ENCODE data around the gene TECPR2. TPM values are rescaled to one million over a fixed set of nuclear protein-coding genes. Genes with fewer than 3 reads are reported as not detected.

TECPR2 gene
- total RNA-seq, 1 experiment from 2014 or later: 11.2 TPM

GRCh38 chr14:102417646-102418045 lies 54.9 kb downstream of the TECPR2 start:
- Histone ChIP-seq H3K36me3 (replicated peaks; ENCODE audit: control insufficient read depth, insufficient read depth, low read length) (no peaks in the 10 kb centered on the region), H3K4me3 (ENCODE audit: insufficient read depth, low read depth, low read length) (no peak overlapping the region), H3K27me3 (ENCODE audit: control insufficient read depth, insufficient read depth, low read length) (no peaks in the 10 kb centered on the region)
- DNase-seq: no peak

- Histone ChIP-seq H3K27me3 (ENCODE audit: control insufficient read depth, insufficient read depth, low read length) (no peaks in the 10 kb centered on the region), H3K4me3 (ENCODE audit: insufficient read depth, low read depth, low read length) (no peak overlapping the region), H3K36me3 (replicated peaks; ENCODE audit: control insufficient read depth, insufficient read depth, low read length) (no peaks in the 10 kb centered on the region)
- no peak for DNase-seq
Observed at GRCh38 chr14:102418169-102418852, 55.6 kb downstream of the TECPR2 start.

- H3K4me3 ChIP-seq (ENCODE audit: insufficient read depth, low read depth, low read length): no peak overlapping the region
- DNase-seq: no peak
- H3K36me3 ChIP-seq (replicated peaks; ENCODE audit: control insufficient read depth, insufficient read depth, low read length): no peaks in the 10 kb centered on the region
- H3K27me3 ChIP-seq (ENCODE audit: control insufficient read depth, insufficient read depth, low read length): no peaks in the 10 kb centered on the region
Observed at GRCh38 chr14:102418853-102419240, 56.1 kb downstream of the TECPR2 start.

- no peaks in the 10 kb centered on the region for H3K36me3 ChIP-seq (replicated peaks; ENCODE audit: control insufficient read depth, insufficient read depth, low read length)
- no peaks in the 10 kb centered on the region for H3K27me3 ChIP-seq (ENCODE audit: control insufficient read depth, insufficient read depth, low read length)
- H3K4me3 ChIP-seq (ENCODE audit: insufficient read depth, low read depth, low read length): no peak overlapping the region
- no peak for DNase-seq
Observed at GRCh38 chr14:102419276-102419675, 56.5 kb downstream of the TECPR2 start.

- no peaks in the 10 kb centered on the region for H3K36me3 ChIP-seq (replicated peaks; ENCODE audit: control insufficient read depth, insufficient read depth, low read length)
- no peak for DNase-seq
Observed at GRCh38 chr14:102419716-102420115, 57.0 kb downstream of the TECPR2 start.

GRCh38 chr14:102421411-102422057 lies 58.8 kb downstream of the TECPR2 start:
- no peak for DNase-seq
- Histone ChIP-seq H3K27me3 (ENCODE audit: control insufficient read depth, insufficient read depth, low read length) (no peaks in the 10 kb centered on the region), H3K4me3 (ENCODE audit: insufficient read depth, low read depth, low read length) (no peak overlapping the region), H3K36me3 (replicated peaks; ENCODE audit: control insufficient read depth, insufficient read depth, low read length) (no peaks in the 10 kb centered on the region)

More at GRCh38 chr14:102419716-102420115, 57.0 kb downstream of the TECPR2 start:
- Histone ChIP-seq H3K27me3 (ENCODE audit: control insufficient read depth, insufficient read depth, low read length) (no peaks in the 10 kb centered on the region), H3K4me3 (ENCODE audit: insufficient read depth, low read depth, low read length) (no peak overlapping the region)

GRCh38 chr14:102424520-102424919 lies 61.8 kb downstream of the TECPR2 start:
- H3K27me3 ChIP-seq (ENCODE audit: control insufficient read depth, insufficient read depth, low read length): no peaks in the 10 kb centered on the region
- no peaks in the 10 kb centered on the region; the same call in 1 of the 2 replicates for H3K36me3 ChIP-seq (replicated peaks; ENCODE audit: control insufficient read depth, insufficient read depth, low read length)
- DNase-seq: no peak
- no peak overlapping the region for H3K4me3 ChIP-seq (ENCODE audit: insufficient read depth, low read depth, low read length)

GRCh38 chr14:102424923-102425322 lies 62.2 kb downstream of the TECPR2 start:
- no peak for DNase-seq
- Histone ChIP-seq H3K27me3 (ENCODE audit: control insufficient read depth, insufficient read depth, low read length) (no peaks in the 10 kb centered on the region), H3K4me3 (ENCODE audit: insufficient read depth, low read depth, low read length) (no peak overlapping the region), H3K36me3 (replicated peaks; ENCODE audit: control insufficient read depth, insufficient read depth, low read length) (no peaks in the 10 kb centered on the region; the same call in 1 of the 2 replicates)

- Histone ChIP-seq H3K36me3 (replicated peaks; ENCODE audit: control insufficient read depth, insufficient read depth, low read length) (no peaks in the 10 kb centered on the region; the same call in 1 of the 2 replicates), H3K4me3 (ENCODE audit: insufficient read depth, low read depth, low read length) (no peak overlapping the region), H3K27me3 (ENCODE audit: control insufficient read depth, insufficient read depth, low read length) (no peaks in the 10 kb centered on the region)
- no peak for DNase-seq
Observed at GRCh38 chr14:102426796-102427195, 64.1 kb downstream of the TECPR2 start.

- H3K4me3 ChIP-seq (ENCODE audit: insufficient read depth, low read depth, low read length): no peak overlapping the region
- H3K27me3 ChIP-seq (ENCODE audit: control insufficient read depth, insufficient read depth, low read length): no peaks in the 10 kb centered on the region
- no peaks in the 10 kb centered on the region; the same call in 1 of the 2 replicates for H3K36me3 ChIP-seq (replicated peaks; ENCODE audit: control insufficient read depth, insufficient read depth, low read length)
- no peak for DNase-seq
Observed at GRCh38 chr14:102427642-102428041, 64.9 kb downstream of the TECPR2 start.

GRCh38 chr14:102430212-102430908 lies 67.6 kb downstream of the TECPR2 start:
- H3K4me3 ChIP-seq (ENCODE audit: insufficient read depth, low read depth, low read length): no peak overlapping the region
- DNase-seq: no peak
- H3K27me3 ChIP-seq (ENCODE audit: control insufficient read depth, insufficient read depth, low read length): no peaks in the 10 kb centered on the region
- H3K36me3 ChIP-seq (replicated peaks; ENCODE audit: control insufficient read depth, insufficient read depth, low read length): peaks cover 6% of the 10 kb centered on the region

- peaks cover 6% of the 10 kb centered on the region for H3K36me3 ChIP-seq (replicated peaks; ENCODE audit: control insufficient read depth, insufficient read depth, low read length)
- no peak overlapping the region for H3K4me3 ChIP-seq (ENCODE audit: insufficient read depth, low read depth, low read length)
- H3K27me3 ChIP-seq (ENCODE audit: control insufficient read depth, insufficient read depth, low read length): no peaks in the 10 kb centered on the region
- no peak for DNase-seq
Observed at GRCh38 chr14:102431751-102432150, 69.0 kb downstream of the TECPR2 start.

- Histone ChIP-seq H3K4me3 (ENCODE audit: insufficient read depth, low read depth, low read length) (no peak overlapping the region), H3K27me3 (ENCODE audit: control insufficient read depth, insufficient read depth, low read length) (no peaks in the 10 kb centered on the region), H3K36me3 (replicated peaks; ENCODE audit: control insufficient read depth, insufficient read depth, low read length) (peaks cover 7% of the 10 kb centered on the region)
- no peak for DNase-seq
Observed at GRCh38 chr14:102434647-102435175, 72.0 kb downstream of the TECPR2 start.

- H3K36me3 ChIP-seq (replicated peaks; ENCODE audit: control insufficient read depth, insufficient read depth, low read length): peaks cover 11% of the 10 kb centered on the region
- H3K27me3 ChIP-seq (ENCODE audit: control insufficient read depth, insufficient read depth, low read length): no peaks in the 10 kb centered on the region
- no peak overlapping the region for H3K4me3 ChIP-seq (ENCODE audit: insufficient read depth, low read depth, low read length)
- DNase-seq: peak; percentile 97
Observed at GRCh38 chr14:102437997-102438915, 75.5 kb downstream of the TECPR2 start.

Measured in H7 (cell line).